HCT116 (cell line): ENCODE measurements around the gene PCDHA11. TPM values are rescaled to one million over a fixed set of nuclear protein-coding genes. Genes with fewer than 3 reads are reported as not detected.
"Not testable (repeated sequence)": the region's sequence is repeated elsewhere in the genome, so short reads cannot be mapped to it uniquely, and the experiment has no call there.

Experiments
- ATAC-seq: fragments of 200-7000 bp; cut with Tn5 transposase; 2 replicates; pipeline ENCODE4 v1.9.1; 2020; ENCODE audit warnings: mild to moderate bottlenecking, moderate library complexity
- BruUV-seq: library from RNA; stranded (reverse); fragments of 400-500 nt; replicated peaks from 2 replicates; lab custom pipeline; 2021; lab: Mats Ljungman, UMichigan
- CTCF ChIA-PET: fragments of 300-600 bp; sonication (Branson Sonifier 250); formaldehyde crosslinking; loops from one replicate; lab custom pipeline; 2021; ENCODE audit warnings: antibody characterized with exemption; lab: Charles Lee
- POLR2A ChIA-PET: fragments of 300-600, 350-600 bp; sonication (Branson Sonifier 250); formaldehyde crosslinking; loops from one replicate; lab custom pipeline; 2021; ENCODE audit warnings: antibody characterized with exemption; lab: Charles Lee
- RAD21 ChIA-PET, 2 experiments: fragments of 300-600 bp; sonication (Branson Sonifier 250); formaldehyde crosslinking; loops; one replicate each; lab custom pipeline; 2023; ENCODE audit warnings: low total read pairs in 2 of 2; ENCODE audit not compliant: uncharacterized antibody in 2 of 2, unreplicated experiment in 2 of 2, low non-redundant PET in 1 of 2; lab: Charles Lee
- DNase-seq: peaks from one replicate; pipeline ENCODE4 v3.0.0-alpha.2; 2010; ENCODE audit warnings: low read depth, low spot score
- H2AFZ ChIP-seq: fragments of 200-600 bp; shearing (Covaris generic), sonication (generic); 2 replicates; pipeline ENCODE4 v1.6.1; 2017; ENCODE audit warnings: low read depth, mixed run types, mixed read lengths, antibody characterized with exemption, low read length; ENCODE audit not compliant: poor library complexity, severe bottlenecking
- H3K27ac ChIP-seq: 2 replicates; pipeline ENCODE4 v1.5.1; 2012; ENCODE audit warnings: low read depth, low read length
- H3K27me3 ChIP-seq: fragments of 200-600 bp; sonication (generic); 2 replicates; pipeline ENCODE4 v1.6.1; 2016; ENCODE audit warnings: mixed run types, low read length, mixed read lengths; ENCODE audit not compliant: insufficient read depth
- H3K36me3 ChIP-seq, 2 experiments: fragments of 200-500 bp in 1 of 2; fragments of 200-600 bp in 1 of 2; sonication (Bioruptor generic) in 1 of 2; sonication (generic) in 1 of 2; 2 replicates each; pipeline versions ENCODE4 v1.5.1 to v1.6.1; 2014 to 2016; ENCODE audit warnings: low read length in 2 of 2, inconsistent platforms in 1 of 2, mixed read lengths in 1 of 2, mixed run types in 1 of 2; ENCODE audit not compliant: insufficient read depth in 2 of 2, control insufficient read depth in 1 of 2
- H3K4me1 ChIP-seq, 2 experiments: fragments of 200-600 bp in 1 of 2; sonication (generic) in 1 of 2; 2 replicates each; pipeline versions ENCODE4 v1.5.1 to v1.6.1; 2012 to 2017; ENCODE audit warnings: low read length in 2 of 2, inconsistent platforms in 1 of 2, mild to moderate bottlenecking in 1 of 2, mixed read lengths in 1 of 2, mixed run types in 1 of 2, moderate library complexity in 1 of 2; ENCODE audit not compliant: insufficient read depth in 2 of 2, control insufficient read depth in 1 of 2
- H3K4me2 ChIP-seq: fragments of 200-600 bp; sonication (generic); 2 replicates; pipeline ENCODE4 v1.6.1; 2017; ENCODE audit warnings: mixed run types, low read length, mixed read lengths
- H3K4me3 ChIP-seq, 2 experiments: fragments of 200-600 bp in 1 of 2; sonication (generic) in 1 of 2; replicated peaks in 1 of 2; 2 replicates each; pipeline ENCODE4 v1.5.1; 2011 to 2016; ENCODE audit warnings: low read length in 2 of 2, control low read depth in 1 of 2, low read depth in 1 of 2, mild to moderate bottlenecking in 1 of 2, mixed read lengths in 1 of 2, mixed run types in 1 of 2
- H3K79me2 ChIP-seq: fragments of 200-600 bp; sonication (generic); 2 replicates; pipeline ENCODE4 v1.6.1; 2017; ENCODE audit warnings: mild to moderate bottlenecking, mixed run types, low read length, moderate library complexity, mixed read lengths; ENCODE audit not compliant: insufficient read depth
- H3K9ac ChIP-seq: fragments of 200-600 bp; sonication (generic); 2 replicates; pipeline ENCODE4 v1.6.1; 2016; ENCODE audit warnings: low read length, mixed read lengths
- H3K9me2 ChIP-seq: fragments of 200-600 bp; sonication (generic), shearing (Covaris generic); 2 replicates; pipeline ENCODE4 v1.6.1; 2017; ENCODE audit warnings: mixed run types, mild to moderate bottlenecking, moderate library complexity; ENCODE audit not compliant: insufficient read depth
- H3K9me3 ChIP-seq, 2 experiments: fragments of 200-500 bp in 1 of 2; fragments of 200-600 bp in 1 of 2; sonication (Bioruptor generic) in 1 of 2; sonication (generic) in 1 of 2; 2 replicates each; pipeline ENCODE4 v1.6.1; 2014 to 2017; ENCODE audit warnings: low read length in 2 of 2, mixed read lengths in 2 of 2, inconsistent platforms in 1 of 2, low read depth in 1 of 2, mild to moderate bottlenecking in 1 of 2, mixed run types in 1 of 2, moderate library complexity in 1 of 2; ENCODE audit not compliant: control insufficient read depth in 1 of 2, insufficient read depth in 1 of 2
- H4K20me1 ChIP-seq: fragments of 200-600 bp; sonication (generic), shearing (Covaris generic); 2 replicates; pipeline ENCODE4 v1.6.1; 2017; ENCODE audit warnings: mixed run types, mild to moderate bottlenecking, moderate library complexity; ENCODE audit not compliant: insufficient read depth
- EGR1 ChIP-seq: IDR thresholded peaks from 2 replicates; pipeline ENCODE4 v1.6.1; 2012; ENCODE audit warnings: low read depth
- EZH2phosphoT487 ChIP-seq: fragments of 200-600 bp; IDR thresholded peaks from 2 replicates; pipeline ENCODE4 v1.6.1; 2018; ENCODE audit warnings: antibody characterized with exemption, borderline replicate concordance
- POLR2A ChIP-seq: IDR thresholded peaks from 2 replicates; pipeline ENCODE4 v1.7.0; 2011; ENCODE audit warnings: borderline replicate concordance; ENCODE audit not compliant: insufficient read depth, insufficient read length; ENCODE audit errors: extremely low read depth
- RAD21 ChIP-seq: IDR thresholded peaks from 2 replicates; pipeline ENCODE4 v1.6.1; 2012; ENCODE audit warnings: low read depth, mild to moderate bottlenecking
- REST ChIP-seq: IDR thresholded peaks from 2 replicates; pipeline ENCODE4 v1.6.1; 2012; ENCODE audit warnings: low read depth
- ZNF274 ChIP-seq: fragments of 200-500 bp; sonication (Bioruptor generic); IDR thresholded peaks from 2 replicates; pipeline ENCODE4 v1.6.1; 2014; ENCODE audit warnings: mild to moderate bottlenecking, low read depth, low read length, inconsistent platforms
- intact Hi-C: fragments of 100-400 bp; cut with micrococcal nuclease; formaldehyde crosslinking; loops from 2 replicates; pipeline ENCODE4 v1.10.0; 2022
- total RNA-seq: library from RNA; stranded (reverse); gene quantifications from one replicate; pipeline ENCODE4 v1.2.1, GENCODE V29; 2021; ENCODE audit not compliant: unreplicated experiment
- TF ChIP-seq, protein P1 (sequence below): IDR thresholded peaks from 2 replicates; pipeline ENCODE4 v1.6.1; 2012

PCDHA11 gene
- total RNA-seq, 1 experiment from 2014 or later, result 0.27 TPM

- ATAC-seq (no peak), DNase-seq (no peak)
- Histone ChIP-seq H3K36me3 (no peaks in the 10 kb centered on the region; a peak in 1 of 4 replicates), H3K4me2 (no peak overlapping the region), H3K9me2 (no peaks in the 10 kb centered on the region; the same call in 1 of the 2 replicates), H4K20me1 (no peaks in the 10 kb centered on the region), H2AFZ (no peak overlapping the region), H3K27ac (no peak overlapping the region), H3K9ac (no peak overlapping the region), H3K79me2 (no peaks in the 10 kb centered on the region), H3K4me1 (no peaks in the 10 kb centered on the region), H3K27me3 (no peaks in the 10 kb centered on the region), H3K9me3 (no peaks in the 10 kb centered on the region), H3K4me3 (no peak overlapping the region)
- intact Hi-C loops, result no loop called here
- ChIA-PET RAD21 (no interaction called here), POLR2A (no interaction called here), CTCF (no interaction called here)
- BruUV-seq, result no TSS peak
- TF ChIP-seq POLR2A, result no peak
- no peak for TF ChIP-seq EGR1
- no peak for TF ChIP-seq RAD21
- TF ChIP-seq ZNF274, result no peak
- TF ChIP-seq, protein P1, sequence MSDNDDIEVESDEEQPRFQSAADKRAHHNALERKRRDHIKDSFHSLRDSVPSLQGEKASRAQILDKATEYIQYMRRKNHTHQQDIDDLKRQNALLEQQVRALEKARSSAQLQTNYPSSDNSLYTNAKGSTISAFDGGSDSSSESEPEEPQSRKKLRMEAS, result no peak
- TF ChIP-seq EZH2phosphoT487, result no peak
- TF ChIP-seq REST, result no peak
Measured at GRCh38 chr5:140822281-140822629, 46.5 kb upstream of the PCDHA11 start.

DNA sequence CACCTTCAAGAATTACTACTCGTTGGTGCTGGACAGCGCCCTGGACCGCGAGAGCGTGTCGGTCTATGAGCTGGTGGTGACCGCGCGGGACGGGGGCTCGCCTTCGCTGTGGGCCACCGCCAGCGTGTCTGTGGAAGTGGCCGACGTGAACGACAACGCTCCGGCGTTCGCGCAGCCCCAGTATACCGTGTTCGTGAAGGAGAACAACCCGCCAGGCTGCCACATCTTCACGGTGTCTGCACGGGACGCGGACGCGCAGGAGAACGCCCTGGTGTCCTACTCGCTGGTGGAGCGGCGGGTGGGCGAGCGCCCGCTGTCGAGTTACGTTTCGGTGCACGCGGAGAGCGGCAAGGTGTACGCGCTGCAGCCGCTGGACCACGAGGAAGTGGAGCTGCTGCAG lies 45.8 kb upstream of the PCDHA11 start:
- H3K27me3 ChIP-seq, H3K9me3 ChIP-seq, ATAC-seq, H4K20me1 ChIP-seq, H3K4me3 ChIP-seq, H3K9me2 ChIP-seq, H3K4me1 ChIP-seq, H3K27ac ChIP-seq, RAD21 ChIA-PET, BruUV-seq, DNase-seq, H3K9ac ChIP-seq, H3K4me2 ChIP-seq, H3K36me3 ChIP-seq, intact Hi-C loops, POLR2A ChIA-PET, H3K79me2 ChIP-seq, CTCF ChIA-PET, H2AFZ ChIP-seq: not testable (repeated sequence)
